Measurements from ENCODE around the gene FRAS1.

GRCh38 chr4:78214078-78214477 lies 157.0 kb downstream of the FRAS1 start:
- TF ChIP-seq, protein P1, sequence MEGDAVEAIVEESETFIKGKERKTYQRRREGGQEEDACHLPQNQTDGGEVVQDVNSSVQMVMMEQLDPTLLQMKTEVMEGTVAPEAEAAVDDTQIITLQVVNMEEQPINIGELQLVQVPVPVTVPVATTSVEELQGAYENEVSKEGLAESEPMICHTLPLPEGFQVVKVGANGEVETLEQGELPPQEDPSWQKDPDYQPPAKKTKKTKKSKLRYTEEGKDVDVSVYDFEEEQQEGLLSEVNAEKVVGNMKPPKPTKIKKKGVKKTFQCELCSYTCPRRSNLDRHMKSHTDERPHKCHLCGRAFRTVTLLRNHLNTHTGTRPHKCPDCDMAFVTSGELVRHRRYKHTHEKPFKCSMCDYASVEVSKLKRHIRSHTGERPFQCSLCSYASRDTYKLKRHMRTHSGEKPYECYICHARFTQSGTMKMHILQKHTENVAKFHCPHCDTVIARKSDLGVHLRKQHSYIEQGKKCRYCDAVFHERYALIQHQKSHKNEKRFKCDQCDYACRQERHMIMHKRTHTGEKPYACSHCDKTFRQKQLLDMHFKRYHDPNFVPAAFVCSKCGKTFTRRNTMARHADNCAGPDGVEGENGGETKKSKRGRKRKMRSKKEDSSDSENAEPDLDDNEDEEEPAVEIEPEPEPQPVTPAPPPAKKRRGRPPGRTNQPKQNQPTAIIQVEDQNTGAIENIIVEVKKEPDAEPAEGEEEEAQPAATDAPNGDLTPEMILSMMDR (IDR thresholded peaks at IDR 0.05): no peak
- TF ChIP-seq POLR2A (IDR thresholded peaks at IDR 0.05): no peak
